A549 (cell line): ENCODE measurements around the gene KIF13A. TPM values are rescaled to one million over a fixed set of nuclear protein-coding genes. Genes with fewer than 3 reads are reported as not detected.

Experiments used
- ATAC-seq, 2 experiments: fragments of 200-7000 bp in 1 of 2; fragments of >200 bp in 1 of 2; cut with Nextera tagmentation in 1 of 2; cut with Tn5 transposase in 1 of 2; 3 replicates each; pipeline versions ENCODE4 v1.8.0 to v1.9.1; 2018 to 2020; ENCODE audit warnings: mild to moderate bottlenecking in 1 of 2, moderate library complexity in 1 of 2
- CTCF ChIA-PET: fragments of 300-600 bp; sonication (Branson Sonifier 250); formaldehyde crosslinking; extraction: SDS; loops from one replicate; lab custom pipeline; 2021; ENCODE audit warnings: antibody characterized with exemption, inconsistent platforms; lab: Yijun Ruan, JAX
- POLR2A ChIA-PET: fragments of 350-600 bp; formaldehyde crosslinking; extraction: SDS; loops from one replicate; lab custom pipeline; 2021; ENCODE audit warnings: antibody characterized with exemption, inconsistent platforms; lab: Yijun Ruan, JAX
- DNase-seq, 2 experiments: peaks; one replicate each; pipeline versions ENCODE4 v3.0.0 to v3.0.0-alpha.2; 2011 to 2016; ENCODE audit warnings: low read depth in 1 of 2, low spot score in 1 of 2
- FAIRE-seq: peaks from 2 replicates; lab custom pipeline; 2011; peaks lifted over from hg19 to GRCh38; lab: Jason Lieb, UNC
- H3K27ac ChIP-seq, 2 experiments: fragments of >200 bp; sonication (Bioruptor Twin); formaldehyde crosslinking; 3 replicates each; pipeline ENCODE4 v1.5.1; 2016 to 2017
- H3K4me1 ChIP-seq: fragments of >200 bp; sonication (Bioruptor Twin); formaldehyde crosslinking; 3 replicates; pipeline ENCODE4 v1.6.1; 2016
- H3K4me2 ChIP-seq: fragments of >200 bp; sonication (Bioruptor Twin); formaldehyde crosslinking; 3 replicates; pipeline ENCODE4 v1.6.1; 2016
- H3K4me3 ChIP-seq: fragments of >200 bp; sonication (Bioruptor Twin); formaldehyde crosslinking; 3 replicates; pipeline ENCODE4 v1.5.1; 2016
- H3K9me3 ChIP-seq: fragments of >200 bp; sonication (Bioruptor Twin); formaldehyde crosslinking; 3 replicates; pipeline ENCODE4 v1.6.1; 2016
- EHF ChIP-seq: fragments of 250-450 bp; sonication (Bioruptor Pico); IDR thresholded peaks from 2 replicates; pipeline ENCODE4 v1.5.0; 2020; ENCODE audit warnings: mild to moderate bottlenecking
- EHMT2 ChIP-seq: fragments of 200-600 bp; sonication (generic); IDR thresholded peaks from 2 replicates; pipeline ENCODE4 v1.6.1; 2016; ENCODE audit warnings: antibody characterized with exemption, low read depth, mild to moderate bottlenecking, moderate library complexity
- ESRRA ChIP-seq: fragments of 150-350 bp; IDR thresholded peaks from 2 replicates; pipeline ENCODE4 v1.6.1; 2014; ENCODE audit warnings: mild to moderate bottlenecking, low read length, borderline replicate concordance
- FOSB ChIP-seq: fragments of 250-450 bp; sonication (Bioruptor Pico); IDR thresholded peaks from 2 replicates; pipeline ENCODE4 v1.5.0; 2020; ENCODE audit warnings: mild to moderate bottlenecking, moderate library complexity
- FOSL2 ChIP-seq, 2 experiments: fragments of 450-650 bp in 1 of 2; fragments of >200 bp in 1 of 2; sonication (Bioruptor Twin) in 1 of 2; formaldehyde crosslinking; IDR thresholded peaks; 2 replicates each; pipeline versions ENCODE4 v1.5.0 to v1.6.1; 2016 to 2020; ENCODE audit warnings: mild to moderate bottlenecking in 1 of 2, moderate library complexity in 1 of 2
- GATA3 ChIP-seq: IDR thresholded peaks from 2 replicates; pipeline ENCODE4 v1.6.1; 2012; ENCODE audit warnings: borderline replicate concordance
- HOXB13 ChIP-seq: fragments of 250-450 bp; sonication (Bioruptor Pico); IDR thresholded peaks from 2 replicates; pipeline ENCODE4 v1.5.0; 2020; ENCODE audit warnings: low read depth, mild to moderate bottlenecking, moderate library complexity
- KDM5A ChIP-seq: fragments of 200-600 bp; sonication (generic); IDR thresholded peaks from 2 replicates; pipeline ENCODE4 v1.6.1; 2016; ENCODE audit warnings: antibody characterized with exemption, mild to moderate bottlenecking
- NFE2L2 ChIP-seq: fragments of 150-350 bp; conservative IDR thresholded peaks from 2 replicates; pipeline ENCODE4 v1.6.1; 2014; ENCODE audit warnings: low read length
- NR3C1 ChIP-seq: fragments of >200 bp; sonication (Bioruptor Twin); formaldehyde crosslinking; IDR thresholded peaks from 3 replicates; pipeline ENCODE4 v1.6.1; 2017
- POLR2AphosphoS2 ChIP-seq: conservative IDR thresholded peaks from 2 replicates; pipeline ENCODE4 v1.6.1; 2012; ENCODE audit warnings: low read length, improper control_type of control experiment, inconsistent platforms
- RFX5 ChIP-seq: fragments of 450-650 bp; IDR thresholded peaks from 2 replicates; pipeline ENCODE4 v1.7.1; 2014; ENCODE audit warnings: antibody characterized with exemption, mild to moderate bottlenecking, moderate library complexity
- TP53 ChIP-seq: fragments of 250-450 bp; sonication (Bioruptor Pico); IDR thresholded peaks from 2 replicates; pipeline ENCODE4 v1.5.0; 2021; ENCODE audit warnings: mild to moderate bottlenecking, moderate library complexity
- ZC3H11A ChIP-seq: fragments of 450-650 bp; IDR thresholded peaks from 2 replicates; pipeline ENCODE4 v1.6.1; 2014; ENCODE audit warnings: antibody characterized with exemption, mild to moderate bottlenecking
- ZFP36 ChIP-seq: fragments of 450-650 bp; IDR thresholded peaks from 2 replicates; pipeline ENCODE4 v1.6.1; 2014; ENCODE audit warnings: borderline replicate concordance; ENCODE audit not compliant: partially characterized antibody
- ZNF302 ChIP-seq: fragments of 250-450 bp; sonication (Bioruptor Pico); IDR thresholded peaks from 2 replicates; pipeline ENCODE4 v1.9.0; 2021; ENCODE audit warnings: inconsistent platforms, mild to moderate bottlenecking, moderate library complexity
- whole genome bisulfite sequencing: methylation state at CpG from one replicate; pipeline ENCODE4 v1.1.6; 2017; ENCODE audit errors: missing lambda C conversion rate; 5-methylcytosine and 5-hydroxymethylcytosine counted together
- polyA plus RNA-seq, 4 experiments: library from polyadenylated mRNA; depleted of rRNA in 3 of 4; stranded (reverse); fragments of >200 nt; fragmentation: RNase III in 1 of 4; extraction: RNeasy Plus Mini Kit Qiagen cat#74134 plus additional on column Dnase treatment in 1 of 4; gene quantifications; 2 replicates in 3 of 4; 3 replicates in 1 of 4; pipeline ENCODE4 v1.2.3, GENCODE V29; 2011 to 2017
- TF ChIP-seq, protein P1 (sequence below): IDR thresholded peaks from 2 replicates; pipeline ENCODE4 v1.6.1; 2012; ENCODE audit warnings: low read depth, borderline replicate concordance
- TF ChIP-seq, protein P2 (sequence below): fragments of >200 bp; sonication (Bioruptor Twin); formaldehyde crosslinking; IDR thresholded peaks from 3 replicates; pipeline ENCODE4 v1.6.1; 2016
- TF ChIP-seq, protein P3 (sequence below): fragments of 250-450 bp; sonication (Bioruptor Pico); IDR thresholded peaks from 2 replicates; pipeline ENCODE4 v1.5.0; 2021; ENCODE audit warnings: mild to moderate bottlenecking, moderate library complexity, borderline replicate concordance
- TF ChIP-seq, protein P4 (sequence below): fragments of 200-600 bp; sonication (generic); IDR thresholded peaks from 2 replicates; pipeline ENCODE4 v1.6.1; 2016; ENCODE audit warnings: antibody characterized with exemption, mild to moderate bottlenecking, moderate library complexity
- TF ChIP-seq, protein P5 (sequence below): IDR thresholded peaks from 2 replicates; pipeline ENCODE4 v1.6.1; 2012

The KIF13A gene
- polyA plus RNA-seq, 2 of the 4 experiments (the other 2 are of a cell fraction) = 30.2 to 39.4 TPM

DNA sequence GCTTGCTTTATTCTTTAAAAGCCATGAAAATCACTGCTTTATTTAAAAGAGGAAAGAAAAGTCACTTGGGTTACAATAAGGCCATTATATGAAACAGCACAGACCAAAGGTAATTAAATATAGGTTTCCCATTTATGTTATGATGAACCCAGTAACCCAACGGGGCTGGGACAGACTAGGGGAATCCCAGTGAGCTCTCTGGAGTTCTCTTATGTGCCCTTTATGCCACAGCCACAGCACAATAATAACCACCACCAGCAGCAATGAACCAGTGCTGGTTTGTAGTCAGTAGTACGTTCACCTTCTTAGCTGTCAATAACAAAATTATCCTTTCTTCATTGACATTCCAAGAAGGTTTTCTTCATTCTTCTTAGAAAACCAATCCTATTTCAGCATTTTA, 87.4 kb downstream of the KIF13A start:
- ChIA-PET POLR2A (no interaction called here), CTCF (interaction anchor here (0.6 kb wide), 1 partner anchor 214 kb away, joined by 3 read pairs; no protein-coding TSS in a partner anchor)
- H3K27ac ChIP-seq = no peak overlapping the region
- H3K4me1 ChIP-seq = peaks cover 7% of the 10 kb centered on the region
- peaks cover 23% of the 10 kb centered on the region for H3K9me3 ChIP-seq
- TF ChIP-seq, protein P1, sequence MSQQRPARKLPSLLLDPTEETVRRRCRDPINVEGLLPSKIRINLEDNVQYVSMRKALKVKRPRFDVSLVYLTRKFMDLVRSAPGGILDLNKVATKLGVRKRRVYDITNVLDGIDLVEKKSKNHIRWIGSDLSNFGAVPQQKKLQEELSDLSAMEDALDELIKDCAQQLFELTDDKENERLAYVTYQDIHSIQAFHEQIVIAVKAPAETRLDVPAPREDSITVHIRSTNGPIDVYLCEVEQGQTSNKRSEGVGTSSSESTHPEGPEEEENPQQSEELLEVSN = no peak
- TF ChIP-seq KDM5A (no peak), NR3C1 (no peak), ESRRA (no peak), NFE2L2 (no peak)
- no peak overlapping the region for H3K4me3 ChIP-seq
- H3K4me2 ChIP-seq = no peak overlapping the region
- no peak for DNase-seq
- 94% methylated on average over 2 of the region's 2 CpGs for WGBS
- no peak for ATAC-seq
- no peak for FAIRE-seq

DNA sequence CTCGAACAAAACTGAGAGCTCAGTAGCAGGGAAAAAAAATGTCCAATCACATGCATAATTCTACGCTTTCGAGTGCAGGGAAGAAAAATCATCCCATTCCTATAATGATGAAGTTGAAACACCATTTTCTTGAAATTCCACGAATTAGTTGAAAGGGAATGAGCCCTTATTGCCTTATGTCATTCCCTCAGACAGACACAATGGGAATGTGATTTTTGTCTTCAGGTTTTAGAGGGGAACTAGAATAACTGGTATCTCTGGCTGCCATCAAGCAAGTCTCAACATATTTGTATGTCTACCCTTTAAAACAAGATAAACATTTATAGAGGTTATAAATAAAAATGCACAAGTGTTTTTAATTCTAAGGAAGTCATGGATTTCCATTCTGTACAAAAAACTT, 87.9 kb downstream of the KIF13A start:
- DNase-seq (no peak), ATAC-seq (no peak), FAIRE-seq (no peak)
- Histone ChIP-seq H3K4me2 (no peak overlapping the region), H3K27ac (no peak overlapping the region), H3K9me3 (peaks cover 28% of the 10 kb centered on the region), H3K4me3 (no peak overlapping the region), H3K4me1 (peaks cover 1% of the 10 kb centered on the region; the same call in 2 of the 3 replicates)
- ChIA-PET CTCF (no interaction called here), POLR2A (interaction anchor here (0.5 kb wide), 1 partner anchor 129 kb away, joined by 6 read pairs; no protein-coding TSS in a partner anchor)
- 85% methylated on average over 4 of the region's 4 CpGs for WGBS
- no peak for TF ChIP-seq FOSB
- no peak for TF ChIP-seq ZFP36
- TF ChIP-seq, protein P2, sequence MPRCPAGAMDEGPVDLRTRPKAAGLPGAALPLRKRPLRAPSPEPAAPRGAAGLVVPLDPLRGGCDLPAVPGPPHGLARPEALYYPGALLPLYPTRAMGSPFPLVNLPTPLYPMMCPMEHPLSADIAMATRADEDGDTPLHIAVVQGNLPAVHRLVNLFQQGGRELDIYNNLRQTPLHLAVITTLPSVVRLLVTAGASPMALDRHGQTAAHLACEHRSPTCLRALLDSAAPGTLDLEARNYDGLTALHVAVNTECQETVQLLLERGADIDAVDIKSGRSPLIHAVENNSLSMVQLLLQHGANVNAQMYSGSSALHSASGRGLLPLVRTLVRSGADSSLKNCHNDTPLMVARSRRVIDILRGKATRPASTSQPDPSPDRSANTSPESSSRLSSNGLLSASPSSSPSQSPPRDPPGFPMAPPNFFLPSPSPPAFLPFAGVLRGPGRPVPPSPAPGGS = no peak
- TF ChIP-seq TP53 (CRISPR knock-in tag) = no peak
- TF ChIP-seq, protein P3, sequence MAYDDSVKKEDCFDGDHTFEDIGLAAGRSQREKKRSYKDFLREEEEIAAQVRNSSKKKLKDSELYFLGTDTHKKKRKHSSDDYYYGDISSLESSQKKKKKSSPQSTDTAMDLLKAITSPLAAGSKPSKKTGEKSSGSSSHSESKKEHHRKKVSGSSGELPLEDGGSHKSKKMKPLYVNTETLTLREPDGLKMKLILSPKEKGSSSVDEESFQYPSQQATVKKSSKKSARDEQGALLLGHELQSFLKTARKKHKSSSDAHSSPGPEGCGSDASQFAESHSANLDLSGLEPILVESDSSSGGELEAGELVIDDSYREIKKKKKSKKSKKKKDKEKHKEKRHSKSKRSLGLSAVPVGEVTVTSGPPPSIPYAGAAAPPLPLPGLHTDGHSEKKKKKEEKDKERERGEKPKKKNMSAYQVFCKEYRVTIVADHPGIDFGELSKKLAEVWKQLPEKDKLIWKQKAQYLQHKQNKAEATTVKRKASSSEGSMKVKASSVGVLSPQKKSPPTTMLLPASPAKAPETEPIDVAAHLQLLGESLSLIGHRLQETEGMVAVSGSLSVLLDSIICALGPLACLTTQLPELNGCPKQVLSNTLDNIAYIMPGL (CRISPR knock-in tag) = no peak
- TF ChIP-seq ZC3H11A = no peak
- TF ChIP-seq ZNF302 = no peak
- TF ChIP-seq RFX5 = no peak
- TF ChIP-seq, protein P4, sequence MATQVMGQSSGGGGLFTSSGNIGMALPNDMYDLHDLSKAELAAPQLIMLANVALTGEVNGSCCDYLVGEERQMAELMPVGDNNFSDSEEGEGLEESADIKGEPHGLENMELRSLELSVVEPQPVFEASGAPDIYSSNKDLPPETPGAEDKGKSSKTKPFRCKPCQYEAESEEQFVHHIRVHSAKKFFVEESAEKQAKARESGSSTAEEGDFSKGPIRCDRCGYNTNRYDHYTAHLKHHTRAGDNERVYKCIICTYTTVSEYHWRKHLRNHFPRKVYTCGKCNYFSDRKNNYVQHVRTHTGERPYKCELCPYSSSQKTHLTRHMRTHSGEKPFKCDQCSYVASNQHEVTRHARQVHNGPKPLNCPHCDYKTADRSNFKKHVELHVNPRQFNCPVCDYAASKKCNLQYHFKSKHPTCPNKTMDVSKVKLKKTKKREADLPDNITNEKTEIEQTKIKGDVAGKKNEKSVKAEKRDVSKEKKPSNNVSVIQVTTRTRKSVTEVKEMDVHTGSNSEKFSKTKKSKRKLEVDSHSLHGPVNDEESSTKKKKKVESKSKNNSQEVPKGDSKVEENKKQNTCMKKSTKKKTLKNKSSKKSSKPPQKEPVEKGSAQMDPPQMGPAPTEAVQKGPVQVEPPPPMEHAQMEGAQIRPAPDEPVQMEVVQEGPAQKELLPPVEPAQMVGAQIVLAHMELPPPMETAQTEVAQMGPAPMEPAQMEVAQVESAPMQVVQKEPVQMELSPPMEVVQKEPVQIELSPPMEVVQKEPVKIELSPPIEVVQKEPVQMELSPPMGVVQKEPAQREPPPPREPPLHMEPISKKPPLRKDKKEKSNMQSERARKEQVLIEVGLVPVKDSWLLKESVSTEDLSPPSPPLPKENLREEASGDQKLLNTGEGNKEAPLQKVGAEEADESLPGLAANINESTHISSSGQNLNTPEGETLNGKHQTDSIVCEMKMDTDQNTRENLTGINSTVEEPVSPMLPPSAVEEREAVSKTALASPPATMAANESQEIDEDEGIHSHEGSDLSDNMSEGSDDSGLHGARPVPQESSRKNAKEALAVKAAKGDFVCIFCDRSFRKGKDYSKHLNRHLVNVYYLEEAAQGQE = no peak
- no peak for TF ChIP-seq EHF (CRISPR knock-in tag)
- no peak for TF ChIP-seq HOXB13 (CRISPR knock-in tag)
- no peak for TF ChIP-seq FOSL2 (IDR thresholded peaks at IDR 0.05)
- TF ChIP-seq FOSL2 (CRISPR knock-in tag; IDR thresholded peaks at IDR 0.05) = no peak
- no peak for TF ChIP-seq POLR2AphosphoS2
- no peak for TF ChIP-seq NR3C1
- TF ChIP-seq, protein P5, sequence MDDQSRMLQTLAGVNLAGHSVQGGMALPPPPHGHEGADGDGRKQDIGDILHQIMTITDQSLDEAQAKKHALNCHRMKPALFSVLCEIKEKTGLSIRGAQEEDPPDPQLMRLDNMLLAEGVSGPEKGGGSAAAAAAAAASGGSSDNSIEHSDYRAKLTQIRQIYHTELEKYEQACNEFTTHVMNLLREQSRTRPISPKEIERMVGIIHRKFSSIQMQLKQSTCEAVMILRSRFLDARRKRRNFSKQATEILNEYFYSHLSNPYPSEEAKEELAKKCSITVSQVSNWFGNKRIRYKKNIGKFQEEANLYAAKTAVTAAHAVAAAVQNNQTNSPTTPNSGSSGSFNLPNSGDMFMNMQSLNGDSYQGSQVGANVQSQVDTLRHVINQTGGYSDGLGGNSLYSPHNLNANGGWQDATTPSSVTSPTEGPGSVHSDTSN = no peak
- TF ChIP-seq EHMT2 = no peak
- TF ChIP-seq GATA3 = no peak
